NK-92 treated with Interleukin-12 subunit alpha and Interleukin-12 subunit beta, amount 100 ng/mL, for 24 hours (cell line): ENCODE data around the gene SLC22A5.

ENCODE experiments used
- DNase-seq: peaks from one replicate; lab custom pipeline; 2025; lab: John Stamatoyannopoulos, UW

Gene SLC22A5

DNA sequence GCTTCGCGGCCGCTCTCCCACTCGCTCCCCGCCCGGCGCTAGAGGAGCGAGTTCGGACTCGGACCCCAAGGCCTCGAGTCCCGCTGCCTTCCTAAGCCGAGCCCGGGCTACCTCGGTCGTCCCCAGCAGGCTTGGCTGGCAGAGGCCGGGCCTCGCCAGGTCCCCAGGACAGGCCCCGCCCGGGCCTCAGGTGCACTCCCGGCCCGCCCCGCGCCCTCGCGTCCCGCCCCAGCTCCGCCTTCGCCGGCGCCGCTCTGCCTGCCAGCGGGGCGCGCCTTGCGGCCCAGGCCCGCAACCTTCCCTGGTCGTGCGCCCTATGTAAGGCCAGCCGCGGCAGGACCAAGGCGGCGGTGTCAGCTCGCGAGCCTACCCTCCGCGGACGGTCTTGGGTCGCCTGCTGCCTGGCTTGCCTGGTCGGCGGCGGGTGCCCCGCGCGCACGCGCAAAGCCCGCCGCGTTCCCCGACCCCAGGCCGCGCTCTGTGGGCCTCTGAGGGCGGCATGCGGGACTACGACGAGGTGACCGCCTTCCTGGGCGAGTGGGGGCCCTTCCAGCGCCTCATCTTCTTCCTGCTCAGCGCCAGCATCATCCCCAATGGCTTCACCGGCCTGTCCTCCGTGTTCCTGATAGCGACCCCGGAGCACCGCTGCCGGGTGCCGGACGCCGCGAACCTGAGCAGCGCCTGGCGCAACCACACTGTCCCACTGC is at the start of gene SLC22A5:
Gene SLC22A5, plus strand, starts transcription at position 237 of the 707 bp plus-strand sequence. Its CDS starts 263 bp downstream, at position 500.
- no peak for DNase-seq

DNA sequence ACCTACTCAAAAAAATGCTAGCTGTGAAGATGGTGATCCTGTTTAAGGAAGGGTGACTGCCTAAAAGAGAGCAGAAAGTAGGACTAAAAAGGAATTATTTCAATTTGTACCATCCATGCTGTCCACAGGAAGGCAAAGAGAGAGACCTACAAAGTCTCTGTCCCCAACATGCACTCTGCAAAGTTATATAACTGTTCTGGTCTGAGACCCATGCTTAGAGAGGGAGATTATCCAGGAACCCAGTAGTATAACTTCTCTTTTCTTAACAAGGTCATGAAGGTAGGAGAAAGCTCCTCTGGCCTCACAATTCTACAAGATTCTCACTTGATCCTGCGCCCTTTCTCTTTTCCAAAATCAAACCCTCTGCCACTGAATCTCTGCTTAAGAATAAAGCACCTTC is 49.5 kb upstream of the SLC22A5 start:
- no peak for DNase-seq

DNA sequence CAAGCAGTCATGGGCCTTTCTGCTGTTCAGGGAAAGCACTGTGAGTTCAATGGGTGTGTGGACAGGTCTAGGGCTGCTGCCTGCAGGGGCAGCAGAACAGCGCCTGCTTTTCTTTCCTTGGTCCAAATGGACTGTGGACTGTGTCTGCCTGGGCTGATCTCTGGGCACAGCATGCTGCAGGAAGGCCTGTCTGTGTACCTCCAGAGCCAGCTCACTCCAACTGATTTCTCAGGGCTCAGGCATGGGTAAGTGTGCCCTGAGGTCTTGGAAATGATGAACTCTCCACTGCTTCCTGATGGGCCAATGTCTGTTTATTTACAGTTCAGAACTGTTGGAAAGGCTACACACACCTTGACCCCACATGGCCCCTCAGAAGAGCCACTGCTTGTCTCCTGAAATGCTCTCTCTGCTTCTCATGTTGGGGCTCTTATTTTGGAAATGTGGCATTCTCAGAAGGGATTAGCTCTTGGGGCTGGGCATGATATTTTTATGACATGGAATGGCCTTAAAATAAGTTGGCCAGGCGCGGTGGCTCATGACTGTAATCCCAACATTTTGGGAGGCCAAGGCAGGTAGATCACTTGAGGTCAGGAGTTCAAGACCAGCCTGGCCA is 48.3 kb upstream of the SLC22A5 start:
- DNase-seq: no peak

DNA sequence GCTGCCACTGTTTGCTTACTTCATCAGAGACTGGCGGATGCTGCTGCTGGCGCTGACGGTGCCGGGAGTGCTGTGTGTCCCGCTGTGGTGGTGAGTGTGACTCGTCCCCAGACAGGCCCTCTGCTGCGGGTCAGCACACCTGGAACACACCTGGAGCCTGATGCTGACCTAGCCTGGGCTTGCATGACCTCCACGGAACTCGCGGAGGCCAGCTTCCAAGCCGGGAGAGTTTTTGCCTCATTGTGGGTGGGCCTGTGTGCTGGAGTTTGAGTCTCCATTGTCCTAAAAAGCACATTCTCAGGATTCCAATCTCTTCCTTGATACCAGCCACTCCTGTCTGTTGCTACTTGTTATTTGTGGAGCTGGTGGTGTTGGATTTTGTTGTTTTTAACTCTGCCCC is 47.2 kb upstream of the SLC22A5 start:
- DNase-seq: no peak

DNA sequence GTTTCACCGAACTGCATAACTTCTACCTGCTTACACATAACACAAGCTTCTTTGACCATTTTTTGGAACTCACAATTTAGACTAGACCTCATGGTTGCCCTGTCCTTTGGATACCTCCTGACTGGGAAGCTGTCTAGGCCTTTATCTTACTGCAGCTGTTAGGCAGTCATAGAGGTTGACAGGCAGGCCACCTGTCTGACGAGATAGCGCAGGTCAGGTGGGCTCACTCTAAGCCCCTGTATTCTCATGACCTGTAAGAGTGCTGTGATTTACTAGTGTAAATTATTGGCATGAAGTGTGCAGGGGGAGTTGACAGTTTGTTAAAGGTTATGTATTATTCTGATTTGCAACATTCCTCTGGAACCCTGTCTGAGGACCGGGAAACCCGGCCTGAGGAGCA is 46.3 kb upstream of the SLC22A5 start:
- no peak for DNase-seq

DNA sequence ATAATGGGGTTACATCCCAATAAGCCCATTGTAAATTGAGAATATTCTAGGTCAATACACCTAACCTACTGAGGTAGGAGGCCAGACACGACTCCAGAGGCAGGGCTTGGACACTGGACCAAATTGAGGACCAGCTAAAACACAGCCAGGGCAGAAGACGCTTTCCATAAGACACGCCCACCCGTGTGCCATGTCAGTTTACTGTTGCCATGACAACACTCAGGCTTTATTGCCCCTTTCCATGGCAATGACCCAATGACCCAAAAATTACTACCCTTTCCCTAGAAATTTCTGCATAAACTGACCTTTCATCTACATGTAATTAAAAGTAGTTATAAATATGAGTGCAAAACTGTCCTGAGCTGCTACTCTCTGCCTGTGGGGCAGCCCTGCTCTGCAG is 43.8 kb upstream of the SLC22A5 start:
- DNase-seq: no peak

DNA sequence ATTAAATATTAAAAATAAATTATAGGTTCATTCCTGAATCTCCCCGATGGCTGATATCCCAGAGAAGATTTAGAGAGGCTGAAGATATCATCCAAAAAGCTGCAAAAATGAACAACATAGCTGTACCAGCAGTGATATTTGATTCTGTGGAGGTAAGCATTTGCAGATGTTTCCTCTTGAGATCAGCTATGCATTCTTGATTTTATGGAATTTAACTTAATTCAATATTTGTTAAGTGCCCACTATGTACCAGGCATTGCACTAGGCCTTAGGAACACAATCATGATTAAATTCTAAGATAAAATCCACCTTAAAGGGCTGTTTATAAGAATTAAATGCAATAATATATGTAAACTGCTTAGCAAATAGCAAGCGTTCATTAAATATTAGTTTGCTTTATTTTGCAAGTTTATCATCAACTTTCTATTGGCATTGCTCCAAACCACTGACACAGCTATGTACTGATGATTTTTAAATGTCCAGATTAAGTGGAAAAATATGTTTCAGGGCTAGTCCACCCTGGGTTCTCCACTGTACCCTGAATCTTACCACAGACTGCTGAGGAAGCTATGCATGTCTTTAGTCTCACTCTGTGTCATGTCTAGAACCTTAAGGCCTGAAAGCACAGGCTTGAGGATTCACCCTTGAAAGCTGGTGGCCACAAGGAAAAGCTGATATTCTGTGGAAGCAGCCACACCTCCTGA is 42.1 kb upstream of the SLC22A5 start:
- DNase-seq: no peak

DNA sequence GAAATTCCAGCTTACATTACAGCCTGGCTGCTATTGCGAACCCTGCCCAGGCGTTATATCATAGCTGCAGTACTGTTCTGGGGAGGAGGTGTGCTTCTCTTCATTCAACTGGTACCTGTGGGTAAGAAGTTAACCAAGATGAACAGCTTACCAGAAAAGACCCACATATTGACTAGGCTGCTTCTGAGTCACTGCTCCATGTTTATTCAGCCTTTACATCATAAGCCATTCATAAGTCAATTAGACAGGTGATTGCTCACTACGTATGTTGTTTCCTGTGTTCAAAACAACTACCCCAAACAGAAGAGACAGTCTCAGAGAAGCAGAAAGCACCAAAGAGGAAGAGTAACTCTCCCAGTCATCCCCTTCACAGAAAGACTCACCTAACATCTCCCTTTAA is 34.7 kb upstream of the SLC22A5 start:
- DNase-seq: no peak

DNA sequence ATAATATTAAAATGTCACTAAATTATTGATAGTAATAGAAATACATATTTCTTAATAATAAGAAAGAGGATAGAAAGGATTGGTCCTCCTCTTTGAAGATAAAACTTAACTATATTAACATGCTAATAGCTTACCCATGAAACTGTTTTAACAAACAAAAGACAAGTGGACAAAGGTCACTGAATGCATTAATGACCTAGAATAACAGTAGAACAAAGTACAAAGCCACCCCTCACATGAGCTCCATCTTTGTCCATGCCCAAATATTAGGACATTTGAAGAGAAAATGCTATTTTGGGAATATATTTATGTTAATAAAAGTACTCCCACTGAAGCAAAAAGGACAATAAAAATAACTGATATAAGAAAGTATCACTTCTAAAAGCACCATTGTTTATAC is 34.1 kb upstream of the SLC22A5 start:
- no peak for DNase-seq

DNA sequence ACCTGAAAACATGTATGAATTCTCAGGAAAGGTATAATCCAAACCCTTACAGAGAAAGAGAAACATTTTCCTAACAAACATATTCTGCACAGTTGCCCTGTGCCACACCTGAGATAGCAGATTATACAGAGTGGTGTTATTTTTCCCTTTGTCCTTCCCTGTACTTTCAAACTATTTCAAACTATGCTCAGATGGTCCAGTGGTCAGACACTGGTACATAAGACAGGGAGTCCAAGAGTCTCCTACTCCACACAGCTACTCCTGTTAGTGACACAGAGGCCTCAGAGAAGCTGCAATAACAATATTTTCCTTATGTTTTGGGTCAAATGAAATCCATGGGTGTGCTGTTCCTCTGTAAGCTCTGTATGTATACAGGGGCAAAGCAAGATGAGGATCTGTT is 30.0 kb upstream of the SLC22A5 start:
- no peak for DNase-seq

DNA sequence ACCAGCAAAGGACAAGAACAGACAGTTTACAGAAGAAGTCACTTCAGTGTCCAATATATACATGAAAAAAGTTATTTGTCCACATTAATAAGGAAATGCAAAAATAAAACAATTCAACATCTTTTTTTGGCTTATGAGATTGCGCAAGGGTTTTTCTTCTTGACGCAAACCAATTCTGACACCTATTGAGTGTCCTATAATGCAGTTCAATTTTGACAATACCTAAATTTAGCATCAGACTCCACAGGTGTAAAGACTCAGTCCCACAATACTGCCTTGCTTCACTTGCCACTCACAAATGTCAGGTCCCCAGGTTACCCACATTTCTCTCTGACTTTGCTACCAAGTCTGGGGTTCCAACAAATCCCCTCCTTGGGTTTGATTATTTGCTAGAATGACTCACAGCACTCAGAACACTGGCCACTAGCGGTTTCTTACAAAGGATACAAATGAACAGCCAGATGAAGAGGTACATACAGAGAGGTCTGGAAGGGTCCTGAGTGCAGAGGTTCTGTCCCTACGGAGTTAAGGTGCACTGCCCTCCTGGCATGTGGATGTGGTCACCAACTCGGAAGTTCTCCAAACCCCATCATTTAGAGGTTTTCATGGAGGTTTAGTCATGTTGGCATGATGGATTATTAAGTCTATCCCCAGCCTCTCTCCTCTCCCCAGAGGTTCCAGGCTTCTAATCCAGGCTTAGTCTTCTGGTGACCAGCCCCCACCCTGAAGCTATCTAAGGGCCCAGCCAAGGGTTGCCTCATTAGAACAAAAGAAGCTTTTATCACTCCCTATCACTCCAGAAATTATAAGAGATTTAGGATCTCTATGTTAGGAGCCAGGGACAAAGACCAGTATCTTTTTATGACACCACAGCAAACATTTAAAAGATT is 27.0 kb upstream of the SLC22A5 start:
- DNase-seq: no peak

DNA sequence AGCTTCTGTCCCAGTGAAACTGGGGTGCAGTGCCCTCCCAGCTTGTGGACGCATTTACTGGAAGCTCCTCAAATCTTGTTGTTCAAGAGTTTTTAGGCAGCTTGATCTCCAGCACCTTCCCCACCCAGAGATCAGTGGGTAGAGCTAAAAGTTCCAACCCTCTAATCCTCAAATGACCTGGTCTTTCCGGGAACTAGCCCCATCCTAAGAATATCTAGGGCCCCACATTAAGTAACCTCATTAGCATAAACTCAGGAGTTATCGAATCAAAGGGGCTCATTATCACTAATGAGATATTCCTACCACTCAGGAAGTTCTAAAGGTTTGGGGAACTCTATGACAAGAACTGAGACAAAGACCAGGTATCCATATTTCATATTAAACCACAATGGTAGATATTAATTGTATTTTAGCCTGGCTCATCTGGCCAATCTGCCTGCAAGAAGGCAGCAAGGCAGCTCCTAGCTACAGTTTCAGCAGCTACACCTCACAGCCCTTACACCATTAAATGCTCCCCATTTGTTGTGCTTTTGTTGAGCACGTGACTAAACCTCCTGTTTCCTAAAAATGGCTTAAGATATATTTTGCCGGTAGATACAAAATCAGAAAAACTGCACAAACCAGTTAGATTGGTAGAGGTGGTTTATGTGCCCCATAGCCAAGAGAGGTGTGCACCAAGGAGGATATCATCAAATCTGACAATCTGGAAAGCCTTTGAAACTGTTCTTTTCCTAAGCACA is 24.6 kb upstream of the SLC22A5 start:
- no peak for DNase-seq

DNA sequence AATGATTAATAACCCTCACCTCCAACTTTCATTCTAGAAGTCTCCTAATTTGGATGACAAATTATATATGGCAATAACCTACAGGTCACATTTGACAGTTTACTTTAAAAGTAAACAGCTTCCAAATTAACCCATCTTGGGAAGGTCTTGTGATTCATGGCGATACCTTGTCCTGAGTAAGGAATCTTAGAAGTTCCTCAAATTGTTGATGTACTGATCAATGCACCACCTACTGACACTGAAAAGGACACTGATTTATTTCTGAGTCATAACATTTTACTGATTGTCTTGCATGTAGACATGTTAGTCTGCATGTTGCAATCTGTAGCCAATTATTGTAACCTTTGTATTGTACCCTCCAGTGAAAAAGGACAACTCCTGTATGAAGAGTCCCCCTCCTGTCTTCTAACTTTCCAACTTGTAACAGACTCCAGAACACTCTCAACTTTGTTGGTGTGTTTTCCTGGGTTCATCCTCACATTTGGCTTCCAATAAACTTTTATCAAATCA is 16.0 kb upstream of the SLC22A5 start:
- DNase-seq: no peak

DNA sequence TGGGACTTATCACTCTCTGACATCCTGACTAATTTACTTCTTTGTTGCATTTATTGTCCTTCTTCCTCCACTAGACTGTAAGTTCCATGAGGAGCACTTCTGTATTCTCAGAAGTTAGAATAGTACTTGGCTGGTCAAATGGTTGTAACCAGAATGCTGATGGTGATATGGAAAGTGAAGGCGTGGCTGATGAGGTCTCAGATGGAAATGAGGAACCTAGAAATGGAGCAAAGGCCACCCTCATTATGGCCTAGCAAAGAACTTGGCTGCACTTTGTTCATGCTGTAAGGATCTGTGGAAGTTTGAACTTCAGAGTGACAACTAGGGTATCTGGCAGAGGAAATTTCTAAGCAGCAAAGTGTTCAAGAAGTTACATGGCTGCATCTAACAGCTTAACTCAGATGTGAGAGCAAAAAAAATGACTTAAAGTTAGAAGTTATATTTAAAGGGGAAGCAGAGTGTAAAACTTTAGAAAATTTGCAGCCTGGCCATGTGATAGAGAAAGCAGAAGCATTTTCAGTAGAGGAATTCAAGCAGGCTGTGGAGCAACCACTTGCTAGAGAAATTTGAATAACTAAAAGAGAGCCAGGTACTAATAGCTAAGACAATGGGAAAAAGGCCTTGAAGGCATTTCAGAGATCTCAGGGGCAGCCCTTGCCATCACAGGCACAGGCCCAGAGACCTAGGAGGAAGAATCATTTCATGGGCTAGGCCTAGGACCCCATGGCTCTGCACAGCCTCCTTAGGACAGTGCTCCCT is 14.9 kb upstream of the SLC22A5 start:
- no peak for DNase-seq

DNA sequence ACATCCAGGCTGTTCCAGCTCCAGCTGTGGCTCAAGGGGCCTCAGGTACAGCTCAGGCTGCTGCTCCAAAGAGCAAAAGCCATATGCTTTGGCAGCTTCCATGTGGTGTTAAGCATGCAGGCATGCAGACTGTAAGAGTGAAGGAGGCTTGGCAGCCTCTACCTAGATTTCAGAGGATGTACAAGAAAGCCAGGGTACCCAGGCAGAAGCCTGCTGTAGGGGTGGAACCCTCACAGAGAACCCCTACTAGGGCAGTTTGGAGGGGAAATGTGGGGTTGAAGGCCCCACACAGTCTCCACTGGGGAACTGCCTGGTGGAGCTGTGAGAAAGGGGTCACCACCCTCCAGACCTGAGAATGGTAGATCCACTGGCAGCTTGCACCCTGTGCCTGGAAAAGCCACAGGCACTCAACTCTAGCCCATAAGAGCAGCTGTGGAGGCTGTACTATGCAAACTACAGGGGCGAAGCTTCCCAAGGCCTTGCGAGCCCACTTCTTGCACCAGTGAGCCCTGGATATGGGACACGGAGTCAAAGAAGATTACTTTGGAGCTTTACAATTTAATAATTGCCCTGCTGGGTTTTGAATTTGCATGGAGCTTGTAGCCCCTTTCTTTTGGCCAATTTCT is 14.3 kb upstream of the SLC22A5 start:
- no peak for DNase-seq

DNA sequence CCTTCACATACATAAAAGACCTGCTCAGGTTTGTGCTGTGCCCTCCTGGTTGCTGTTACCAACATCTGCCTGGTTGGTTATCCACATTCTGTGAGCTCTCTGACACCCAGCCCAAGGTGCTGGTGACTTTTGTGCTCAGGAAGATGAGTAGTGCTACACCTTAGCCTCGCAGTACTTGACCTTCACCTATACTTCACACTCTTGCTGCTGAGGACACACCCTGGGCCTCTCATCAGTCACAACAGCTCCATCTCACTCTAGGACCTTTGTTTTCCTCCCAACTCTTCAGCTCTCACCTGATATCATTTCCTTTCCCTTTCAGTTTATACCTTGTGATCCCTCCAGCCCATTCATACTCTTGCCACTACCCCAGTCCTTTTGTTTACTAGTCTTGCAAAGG is 10.7 kb upstream of the SLC22A5 start:
- DNase-seq: no peak

DNA sequence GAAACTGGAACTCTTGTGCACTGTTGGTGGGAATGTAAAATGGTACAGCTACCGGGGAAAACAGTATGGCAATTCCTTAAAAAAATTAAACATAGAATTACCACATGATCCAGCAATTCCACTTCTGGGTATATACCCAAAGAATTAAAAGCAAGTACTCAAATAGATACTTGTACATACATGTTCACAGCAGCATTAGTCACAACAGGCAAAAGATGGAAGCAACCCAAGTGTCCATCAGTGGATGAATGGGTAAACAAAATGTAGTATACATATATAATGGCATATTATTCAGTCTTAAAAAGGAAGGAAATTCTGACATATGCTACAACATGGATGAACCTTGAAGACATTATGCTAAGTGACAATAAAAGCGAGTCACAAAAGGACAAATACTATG is 7.4 kb upstream of the SLC22A5 start:
- DNase-seq: no peak

DNA sequence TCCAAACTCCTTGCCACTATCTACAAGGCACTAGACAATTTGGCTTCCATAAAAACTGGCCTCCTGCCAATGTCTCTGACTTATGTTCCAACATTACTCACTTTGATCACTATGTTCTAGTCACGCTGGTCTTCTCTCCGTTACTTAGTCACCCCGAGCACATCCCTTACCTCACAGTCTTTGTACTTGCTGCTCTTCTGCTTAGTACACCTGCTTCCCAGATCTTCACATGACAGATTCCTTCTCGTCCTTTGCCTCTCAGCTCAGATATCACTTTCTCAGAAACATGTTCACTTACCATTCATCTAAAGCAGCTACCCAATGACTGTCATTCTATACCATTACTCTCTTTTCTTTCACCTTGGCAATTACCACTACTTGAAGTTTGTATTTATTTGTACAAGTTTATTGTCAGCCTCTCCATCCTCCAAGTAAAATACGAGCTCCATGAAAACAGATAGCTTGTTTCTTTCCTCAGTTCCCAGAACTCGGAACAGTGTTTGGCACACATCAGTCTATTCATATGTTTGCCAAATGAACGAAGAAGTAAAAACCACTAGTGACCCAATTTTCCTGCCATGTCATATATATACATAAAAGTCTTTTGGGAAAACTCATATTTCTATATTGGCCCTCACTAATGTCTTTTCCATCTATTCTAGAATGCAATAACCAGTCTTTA is 5.9 kb upstream of the SLC22A5 start:
- no peak for DNase-seq

DNA sequence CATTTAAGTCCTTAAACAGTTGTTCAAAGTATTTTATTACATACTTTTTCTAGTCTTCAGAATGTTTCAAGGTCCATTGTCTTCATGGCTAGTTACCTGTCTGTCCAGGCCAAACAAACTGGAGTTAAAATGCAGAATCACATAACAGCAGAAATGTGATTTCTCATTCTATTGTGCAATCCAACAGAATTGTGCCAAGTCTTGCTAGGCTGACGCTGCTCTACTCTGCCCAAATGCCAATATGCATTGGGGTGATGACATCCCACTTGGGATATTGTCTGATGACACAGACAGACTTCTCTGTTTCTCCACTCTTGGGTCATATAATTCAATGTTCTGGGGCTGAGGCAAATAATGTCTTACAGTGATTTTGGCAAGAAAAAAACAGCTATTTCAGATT is 5.2 kb upstream of the SLC22A5 start:
- no peak for DNase-seq

DNA sequence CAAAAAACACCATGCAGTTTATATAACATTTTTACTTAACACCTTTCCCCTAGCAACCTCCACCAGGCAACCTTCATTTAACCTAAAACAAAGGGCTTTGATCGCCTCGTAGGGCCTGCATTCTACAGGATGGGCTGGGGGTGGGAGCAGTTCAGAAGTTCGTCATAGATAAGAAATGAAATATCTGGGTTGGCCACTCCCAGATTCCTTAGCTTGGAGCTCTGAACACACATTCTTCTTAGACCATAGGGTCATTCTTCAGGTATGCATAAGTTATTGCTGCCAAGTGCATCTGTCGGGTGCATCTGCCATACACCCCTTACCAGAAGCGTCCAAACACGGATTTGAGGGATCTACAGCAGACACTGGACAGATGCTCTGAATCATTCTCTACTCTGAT is 4.3 kb upstream of the SLC22A5 start:
- no peak for DNase-seq
